Stimulated activated CD4-positive, alpha-beta T cell treated with anti-CD3 and anti-CD28 coated beads, Interleukin-4, amount 100 ng/mL, for 4 hours (primary cell): ENCODE data around the gene TACR3.
"Not testable (repeated sequence)": the region's sequence is repeated elsewhere in the genome, so short reads cannot be mapped to it uniquely, and the experiment has no call there.

Experiments
- DNase-seq, 2 experiments: peaks; one replicate each; pipeline ENCODE4 v3.0.0-alpha.2; 2020

The TACR3 gene

GRCh38 chr4:103719830-103720207 lies at the start of gene TACR3:
Gene TACR3 (minus strand): TSS chr4:103719985. CDS start chr4:103719675, 310 bp downstream.
- no peak for DNase-seq

GRCh38 chr4:103757631-103758030 lies 37.8 kb upstream of the TACR3 start:
- no peak for DNase-seq

GRCh38 chr4:103756741-103757140 lies 37.0 kb upstream of the TACR3 start:
- DNase-seq, result no peak

GRCh38 chr4:103754844-103755243 lies 35.1 kb upstream of the TACR3 start:
- no peak for DNase-seq

GRCh38 chr4:103753868-103754653 lies 34.3 kb upstream of the TACR3 start:
- DNase-seq, result no peak

- not testable (repeated sequence) for DNase-seq
Measured at GRCh38 chr4:103723150-103723549, 3.4 kb upstream of the TACR3 start.

GRCh38 chr4:103721251-103721650 lies 1.5 kb upstream of the TACR3 start:
- no peak for DNase-seq

- DNase-seq, result no peak
Measured at GRCh38 chr4:103720661-103721060, 876 bp upstream of the TACR3 start.

- no peak for DNase-seq
Measured at GRCh38 chr4:103719105-103719829, 518 bp downstream of the TACR3 start.

GRCh38 chr4:103692615-103693014 lies 27.2 kb downstream of the TACR3 start:
- no peak for DNase-seq

GRCh38 chr4:103673983-103674382 lies 45.8 kb downstream of the TACR3 start:
- no peak for DNase-seq

GRCh38 chr4:103666764-103667163 lies 53.0 kb downstream of the TACR3 start:
- not testable (repeated sequence) for DNase-seq

- DNase-seq, result no peak
Measured at GRCh38 chr4:103664436-103665075, 55.2 kb downstream of the TACR3 start.

GRCh38 chr4:103648541-103648940 lies 71.2 kb downstream of the TACR3 start:
- no peak for DNase-seq

- no peak for DNase-seq
Measured at GRCh38 chr4:103645991-103646390, 73.8 kb downstream of the TACR3 start.

GRCh38 chr4:103634236-103634635 lies 85.5 kb downstream of the TACR3 start:
- DNase-seq, result no peak

- no peak for DNase-seq
Measured at GRCh38 chr4:103626296-103626695, 93.5 kb downstream of the TACR3 start.

GRCh38 chr4:103591841-103592240 lies 127.9 kb downstream of the TACR3 start:
- no peak for DNase-seq

- DNase-seq, result no peak
Measured at GRCh38 chr4:103567591-103567990, 152.2 kb downstream of the TACR3 start.

GRCh38 chr4:103559178-103559577 lies 160.6 kb downstream of the TACR3 start:
- DNase-seq, result not testable (repeated sequence)
